Adrenal gland (tissue), 12 donors: ENCODE measurements around the gene FKBP2. TPM values are rescaled to one million over a fixed set of nuclear protein-coding genes. Genes with fewer than 3 reads are reported as not detected.

ENCODE experiments used
- DNase-seq, 7 donors: peaks; one replicate each; pipeline ENCODE4 v3.0.0-alpha.2; 2019 to 2020
- H3K27ac ChIP-seq, 5 donors: fragments of 200-600 bp; sonication (generic) in 4 of 5; 1 replicate in 3 of 5; 2 replicates in 2 of 5; pipeline versions ENCODE4 v1.5.1 to v1.8.0; 2016 to 2020; ENCODE audit warnings: mild to moderate bottlenecking in 1 of 5
- H3K27me3 ChIP-seq: fragments of 200-600 bp; 2 replicates; pipeline ENCODE4 v1.8.0; 2021
- H3K36me3 ChIP-seq, 2 donors: fragments of 200-600 bp; replicated peaks in 1 of 2; 1 replicate in 1 of 2; 2 replicates in 1 of 2; pipeline versions ENCODE4 v1.5.1 to v1.8.0; 2018 to 2022
- H3K4me1 ChIP-seq, 2 donors: fragments of 200-600 bp; replicated peaks in 1 of 2; 1 replicate in 1 of 2; 2 replicates in 1 of 2; pipeline versions ENCODE4 v1.5.1 to v1.8.0; 2018 to 2021
- H3K4me3 ChIP-seq, 4 donors: fragments of 200-600 bp; sonication (generic) in 3 of 4; one replicate each; pipeline ENCODE4 v1.5.1; 2016 to 2018
- H3K9me3 ChIP-seq, 3 donors: fragments of 200-600 bp; sonication (generic) in 1 of 3; replicated peaks in 1 of 3; 1 replicate in 2 of 3; 2 replicates in 1 of 3; pipeline versions ENCODE4 v1.5.1 to v1.8.0; 2016 to 2021
- CTCF ChIP-seq, 6 experiments: fragments of 450-650 bp in 4 of 6; fragments of 200-600 bp in 2 of 6; sonication (generic) in 1 of 6; IDR thresholded peaks; 1 replicate in 5 of 6; 2 replicates in 1 of 6; pipeline versions ENCODE4 v1.5.1 to v1.8.0; 2016 to 2021; ENCODE audit warnings: antibody characterized with exemption in 6 of 6, mild to moderate bottlenecking in 2 of 6, moderate library complexity in 1 of 6
- POLR2A ChIP-seq, 2 donors: fragments of 450-650 bp; IDR thresholded peaks; one replicate each; pipeline ENCODE4 v1.6.1; 2017; ENCODE audit warnings: antibody characterized with exemption in 2 of 2, mild to moderate bottlenecking in 2 of 2, moderate library complexity in 1 of 2
- WGBS, 4 donors: extraction: QIAGEN DNeasy Blood & Tissue Kit in 2 of 4; methylation state at CpG; one replicate each; pipeline versions ENCODE4 v1.1.5 to v1.1.7; 2013 to 2017; 5-methylcytosine and 5-hydroxymethylcytosine counted together
- intact Hi-C, 2 donors: fragments of 100-400 bp; cut with DNase I; formaldehyde crosslinking; loops; one replicate each; pipeline versions ENCODE4 v1.14.1 to v1.15.0; 2022 to 2023
- polyA plus RNA-seq, 3 donors: library from polyadenylated mRNA; stranded (reverse); fragments of 200-250 nt in 2 of 3; fragments of 350-450 nt in 1 of 3; fragmentation: Illumina TruSeq in 1 of 3; extraction: RNeasy Lipid Tissue Mini Kit (QIAGEN cat#74804) in 1 of 3; gene quantifications; one replicate each; pipeline ENCODE4 v1.2.3, GENCODE V29; 2013 to 2014
- total RNA-seq, 9 donors: library from RNA; depleted of rRNA in 4 of 9; stranded (reverse); fragments of >200 nt in 4 of 9; fragments of 120-200 nt in 1 of 9; fragmentation: NEBNext Ultra II Directional in 1 of 9; extraction: Animal tissue kit (Norgen Biotek cat#: 25700) in 1 of 9; gene quantifications; one replicate each; pipeline versions ENCODE4 v1.1.0 to v1.2.4, GENCODE V29; 2013 to 2023
- donor health status: healthy with polysubstance abuse.
- donor health status: Bipolar disorder and iron deficiency.
- donor health status: DM: yes; HTN: yes; CAD: no.
- donor health status: DM: no; HTN: no; CAD: no.
- donor health status: DM: no; HTN: no; CAD: no.
- donor health status: DM: yes; HTN: yes; CAD: no.

Gene FKBP2
- total and polyA plus RNA-seq, 12 donors, result 76.1 to 812 (median 106) TPM

DNA sequence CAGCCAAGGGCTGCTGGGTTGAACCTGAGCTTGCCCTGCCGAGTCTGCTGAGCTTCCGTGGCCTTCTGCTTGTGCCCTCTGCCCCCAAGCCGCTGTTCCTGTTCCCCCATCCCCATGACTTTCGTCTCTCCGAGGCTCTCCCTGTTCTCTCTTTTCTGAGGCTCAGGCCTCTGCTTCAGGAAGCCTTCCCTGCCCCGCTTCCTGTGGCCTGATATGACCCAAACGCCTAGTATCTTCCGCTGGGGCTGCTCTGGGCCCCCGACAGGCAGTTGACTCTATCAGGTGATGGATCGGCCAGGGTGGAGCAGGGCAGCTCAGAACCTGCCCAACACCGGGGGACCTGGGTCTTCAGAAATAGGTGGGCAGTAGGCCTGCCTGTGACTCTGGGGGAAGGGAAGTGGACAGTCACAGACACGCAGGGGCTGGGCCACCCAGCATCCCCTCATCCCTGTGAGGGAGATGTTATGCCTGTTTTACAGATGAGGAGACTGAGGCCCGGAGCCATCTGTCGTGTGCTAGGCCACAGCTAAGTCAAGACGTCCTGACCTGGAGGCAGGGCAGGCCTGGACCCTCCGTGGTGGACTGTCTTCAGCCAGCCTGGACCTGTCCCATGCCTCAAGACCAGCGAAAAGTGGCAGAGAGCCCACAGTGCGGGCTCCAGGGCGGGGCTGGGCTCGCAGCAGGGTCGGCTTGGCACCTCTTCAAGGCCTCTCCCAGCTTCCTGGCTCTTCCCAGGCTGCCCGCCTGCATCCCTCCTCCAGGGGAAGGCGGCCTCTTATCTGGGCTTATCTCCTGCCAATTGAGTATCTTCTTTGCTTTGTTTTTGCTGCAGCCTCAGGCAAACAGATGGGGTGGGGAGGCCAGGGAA lies 27.4 kb downstream of the FKBP2 start:
- peak; percentile 89 to 97 (median 96) for DNase-seq
- WGBS, 4 donors, result 20 to 26% (median 22%) methylated on average over 11 to 23 of the region's 23 CpGs
- H3K27ac ChIP-seq, result peak overlapping the region; percentile 94 to 97 (median 96)

GRCh38 chr11:64268893-64269539 lies 28.1 kb downstream of the FKBP2 start:
- Histone ChIP-seq H3K9me3 (no peaks in the 10 kb centered on the region), H3K4me3 (peak overlapping the region; percentile 19 to 91 (median 61)), H3K36me3 (peaks cover 0 to 24% of the 10 kb centered on the region in 2 donors), H3K4me1 (peaks cover 30 to 43% of the 10 kb centered on the region in 2 donors), H3K27me3 (no peaks in the 10 kb centered on the region), H3K27ac (peak overlapping the region; percentile 94 to 97 (median 96))
- DNase-seq, result peak; percentile 53 to 83 (median 71)
- intact Hi-C loops, result no loop called here
- TF ChIP-seq CTCF (IDR thresholded peaks at IDR 0.05) (peak in 1 of 6 experiments; percentile 4), POLR2A (IDR thresholded peaks at IDR 0.05) (peak in 1 of 2 donors; percentile 86)
- 0 to 1% (median 1%) methylated on average over 20 to 34 of the region's 34 CpGs for WGBS, 4 donors

More for the DNA sequence above, 27.4 kb downstream of the FKBP2 start:
- Histone ChIP-seq H3K36me3 (peaks cover 0 to 32% of the 10 kb centered on the region in 2 donors), H3K27me3 (no peaks in the 10 kb centered on the region), H3K4me1 (peaks cover 30 to 43% of the 10 kb centered on the region in 2 donors), H3K9me3 (no peaks in the 10 kb centered on the region), H3K4me3 (peak overlapping the region in 1 of 4 donors; percentile 78)
- intact Hi-C loops, result no loop called here
- TF ChIP-seq POLR2A (IDR thresholded peaks at IDR 0.05) (no peak), CTCF (IDR thresholded peaks at IDR 0.05) (peak in 4 of 6 experiments; percentile 16 to 58 (median 41))

DNA sequence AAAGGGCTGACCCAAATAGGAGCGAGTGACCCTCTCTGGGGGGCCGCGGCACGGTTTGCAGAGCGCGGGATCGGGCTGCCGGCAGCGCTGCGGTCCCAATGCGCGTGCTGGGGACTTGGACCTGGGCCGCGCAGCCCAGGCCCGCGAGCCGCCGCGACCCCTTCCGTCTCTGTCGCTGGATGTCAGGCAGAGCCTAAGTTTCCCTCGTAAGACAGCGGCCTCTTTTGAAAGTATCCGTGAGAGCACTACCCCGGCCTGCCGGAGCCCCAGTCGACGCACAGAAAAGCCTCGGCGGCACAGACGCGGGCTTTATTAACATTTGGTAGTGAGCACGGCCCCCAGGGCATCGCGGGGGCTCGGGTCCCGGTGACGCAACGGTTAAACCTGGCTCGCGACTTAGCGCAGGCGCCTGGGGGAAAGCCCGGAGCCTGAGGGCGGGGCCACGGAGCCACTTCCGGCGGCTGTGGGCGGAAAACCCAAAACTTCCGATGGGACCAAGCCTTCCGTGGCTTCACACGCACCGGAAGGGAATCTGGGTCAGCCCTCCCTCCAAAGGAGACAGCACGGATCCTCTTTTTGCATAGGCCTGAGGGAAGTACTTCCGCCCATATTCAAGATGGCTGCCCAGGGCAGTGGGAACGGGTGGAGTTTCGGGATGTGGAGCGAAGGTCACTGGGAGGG lies 28.8 kb downstream of the FKBP2 start:
- peak; percentile 4 to 10 for TF ChIP-seq POLR2A (IDR thresholded peaks at IDR 0.05)
- peak in 3 of 6 experiments; percentile 6 to 15 (median 12) for TF ChIP-seq CTCF (IDR thresholded peaks at IDR 0.05)
- H3K4me1 ChIP-seq, result peaks cover 30 to 43% of the 10 kb centered on the region in 2 donors
- 0% methylated on average over 3 to 58 of the region's 58 CpGs for WGBS, 4 donors
- peak overlapping the region; percentile 25 to 91 (median 61) for H3K4me3 ChIP-seq
- no peaks in the 10 kb centered on the region for H3K9me3 ChIP-seq
- H3K27me3 ChIP-seq, result no peaks in the 10 kb centered on the region
- peak; percentile 97 to 100 (median 99) for DNase-seq
- intact Hi-C loops, result no loop called here
- H3K27ac ChIP-seq, result peak overlapping the region; percentile 94 to 97 (median 96)
- peaks cover 0 to 18% of the 10 kb centered on the region in 2 donors for H3K36me3 ChIP-seq
